Upper lobe of left lung (tissue), 6 donors: ENCODE measurements around the gene CT83. TPM values are rescaled to one million over a fixed set of nuclear protein-coding genes. Genes with fewer than 3 reads are reported as not detected.

Experiments
- ATAC-seq, 2 donors: fragments of 200-7000 bp; cut with Tn5 transposase; one replicate each; pipeline ENCODE4 v1.9.1; 2022; ENCODE audit warnings: mild to moderate bottlenecking in 2 of 2, moderate library complexity in 2 of 2; ENCODE audit not compliant: low FRiP score in 2 of 2
- DNase-seq, 2 donors: peaks; one replicate each; pipeline ENCODE4 v3.0.0-alpha.2; 2019 to 2020
- H3K27ac ChIP-seq, 4 donors: fragments of 200-600 bp; sonication (generic); one replicate each; pipeline ENCODE4 v1.5.1; 2016 to 2019
- H3K27me3 ChIP-seq, 4 donors: fragments of 200-600 bp; sonication (generic); one replicate each; pipeline ENCODE4 v1.5.1; 2017 to 2019
- H3K36me3 ChIP-seq, 4 donors: fragments of 200-600 bp; sonication (generic); one replicate each; pipeline ENCODE4 v1.5.1; 2016 to 2019
- H3K4me1 ChIP-seq, 4 donors: fragments of 200-600 bp; sonication (generic); one replicate each; pipeline ENCODE4 v1.5.1; 2018 to 2019
- H3K4me3 ChIP-seq, 4 donors: fragments of 200-600 bp; sonication (generic); one replicate each; pipeline ENCODE4 v1.5.1; 2017 to 2019; ENCODE audit warnings: mild to moderate bottlenecking in 2 of 4, moderate library complexity in 1 of 4
- H3K9me3 ChIP-seq, 4 donors: fragments of 200-600 bp; sonication (generic); one replicate each; pipeline ENCODE4 v1.5.1; 2018 to 2019
- CTCF ChIP-seq, 6 experiments: fragments of 450-650 bp in 4 of 6; fragments of 200-600 bp in 2 of 6; sonication (generic) in 2 of 6; IDR thresholded peaks; one replicate each; pipeline ENCODE4 v1.5.1; 2016 to 2019; ENCODE audit warnings: antibody characterized with exemption in 6 of 6
- EP300 ChIP-seq, 4 donors: sonication (generic); formaldehyde crosslinking; IDR thresholded peaks; one replicate each; pipeline ENCODE4 v1.5.1; 2017; ENCODE audit warnings: antibody characterized with exemption in 4 of 4, control low read depth in 2 of 4
- POLR2A ChIP-seq, 4 donors: fragments of 450-650 bp; IDR thresholded peaks; one replicate each; pipeline ENCODE4 v1.5.1; 2016 to 2017; ENCODE audit warnings: antibody characterized with exemption in 4 of 4, mild to moderate bottlenecking in 2 of 4
- POLR2AphosphoS5 ChIP-seq, 2 donors: sonication (generic); formaldehyde crosslinking; IDR thresholded peaks; one replicate each; pipeline ENCODE4 v1.5.1; 2017; ENCODE audit warnings: antibody characterized with exemption in 2 of 2
- WGBS, 2 donors: methylation state at CpG; one replicate each; pipeline ENCODE4 v1.1.5; 2017 to 2018; 5-methylcytosine and 5-hydroxymethylcytosine counted together
- total RNA-seq, 6 donors: library from RNA; depleted of rRNA in 4 of 6; stranded (reverse); fragments of >200 nt in 4 of 6; gene quantifications; one replicate each; pipeline versions ENCODE4 v1.1.0 to v1.2.1, GENCODE V29; 2016 to 2021
- donor health status: DM: no; HTN: no; CAD: no; lungs with moderate emphysema.
- donor health status: DM: no; HTN: yes; CAD: no; lungs with severe emphysema.

The CT83 gene
- total RNA-seq, 6 donors from 2014 or later: not detected

GRCh38 chrX:116449156-116449555 is 13.6 kb downstream of the CT83 start:
- no peak for ATAC-seq
- Histone ChIP-seq H3K27ac (no peak overlapping the region), H3K4me3 (no peak overlapping the region), H3K36me3 (no peaks in the 10 kb centered on the region), H3K27me3 (no peaks in the 10 kb centered on the region), H3K4me1 (no peaks in the 10 kb centered on the region), H3K9me3 (no peaks in the 10 kb centered on the region)
- WGBS, 2 donors: 60 to 70% methylated on average over 2 of the region's 2 CpGs
- no peak for DNase-seq
- TF ChIP-seq CTCF (IDR thresholded peaks at IDR 0.05): no peak
- TF ChIP-seq POLR2A (IDR thresholded peaks at IDR 0.05): no peak
- no peak for TF ChIP-seq POLR2AphosphoS5 (IDR thresholded peaks at IDR 0.05)
- no peak for TF ChIP-seq EP300 (IDR thresholded peaks at IDR 0.05)

- Histone ChIP-seq H3K27ac (peak within 1 kb of the TSS in 2 of 4 donors; percentile 64), H3K4me3 (peak within 1 kb of the TSS in 3 of 4 donors; percentile 17 to 38 (median 36)), H3K4me1 (no peaks in the 10 kb centered on the region), H3K36me3 (no peaks in the 10 kb centered on the region), H3K9me3 (no peaks in the 10 kb centered on the region), H3K27me3 (no peaks in the 10 kb centered on the region)
- ATAC-seq (peak; percentile 31 to 91), DNase-seq (peak in 1 of 2 donors; percentile 66)
- WGBS, 2 donors: 42 to 74% methylated on average over 5 to 9 of the region's 9 CpGs
- peak in 2 of 4 donors; percentile 17 to 75 for TF ChIP-seq POLR2A (IDR thresholded peaks at IDR 0.05)
- no peak for TF ChIP-seq CTCF (IDR thresholded peaks at IDR 0.05)
- peak in 1 of 4 donors; percentile 7 for TF ChIP-seq EP300 (IDR thresholded peaks at IDR 0.05)
- peak; percentile 24 to 83 for TF ChIP-seq POLR2AphosphoS5 (IDR thresholded peaks at IDR 0.05)
Measured at GRCh38 chrX:116436358-116436816, 26.4 kb downstream of the CT83 start, which contains the start of gene SLC6A14. Gene SLC6A14, plus strand, starts transcription at chrX:116436606. Its CDS starts 104 bp downstream, at chrX:116436710.

GRCh38 chrX:116435597-116435996 is 27.2 kb downstream of the CT83 start:
- DNase-seq (no peak), ATAC-seq (no peak)
- no peaks in the 10 kb centered on the region for H3K4me1 ChIP-seq
- peak overlapping the region in 1 of 4 donors; percentile 38 for H3K4me3 ChIP-seq
- H3K9me3 ChIP-seq: no peaks in the 10 kb centered on the region
- no peaks in the 10 kb centered on the region for H3K36me3 ChIP-seq
- no peaks in the 10 kb centered on the region for H3K27me3 ChIP-seq
- TF ChIP-seq EP300 (IDR thresholded peaks at IDR 0.05) (no peak), POLR2A (IDR thresholded peaks at IDR 0.05) (no peak), POLR2AphosphoS5 (IDR thresholded peaks at IDR 0.05) (no peak), CTCF (IDR thresholded peaks at IDR 0.05) (no peak)
- H3K27ac ChIP-seq: peak overlapping the region in 2 of 4 donors; percentile 64

- no peaks in the 10 kb centered on the region for H3K9me3 ChIP-seq
- no peaks in the 10 kb centered on the region for H3K36me3 ChIP-seq
- no peak for TF ChIP-seq POLR2AphosphoS5 (IDR thresholded peaks at IDR 0.05)
- no peak for TF ChIP-seq EP300 (IDR thresholded peaks at IDR 0.05)
- TF ChIP-seq CTCF (IDR thresholded peaks at IDR 0.05): no peak
- TF ChIP-seq POLR2A (IDR thresholded peaks at IDR 0.05): no peak
- H3K4me1 ChIP-seq: no peaks in the 10 kb centered on the region
- no peak for DNase-seq
- no peak for ATAC-seq
- H3K27me3 ChIP-seq: no peaks in the 10 kb centered on the region
- 86 to 90% methylated on average over 3 of the region's 3 CpGs for WGBS, 2 donors
- H3K4me3 ChIP-seq: no peak overlapping the region
- no peak overlapping the region for H3K27ac ChIP-seq
Measured at GRCh38 chrX:116427978-116428377, 34.8 kb downstream of the CT83 start.

- TF ChIP-seq EP300 (IDR thresholded peaks at IDR 0.05): no peak
- TF ChIP-seq POLR2A (IDR thresholded peaks at IDR 0.05): no peak
- no peak for TF ChIP-seq CTCF (IDR thresholded peaks at IDR 0.05)
- TF ChIP-seq POLR2AphosphoS5 (IDR thresholded peaks at IDR 0.05): no peak
- H3K36me3 ChIP-seq: no peaks in the 10 kb centered on the region
- no peaks in the 10 kb centered on the region for H3K27me3 ChIP-seq
- 47 to 56% methylated on average over 4 of the region's 4 CpGs for WGBS, 2 donors
- no peak for ATAC-seq
- no peaks in the 10 kb centered on the region for H3K9me3 ChIP-seq
- H3K4me1 ChIP-seq: no peaks in the 10 kb centered on the region
- no peak for DNase-seq
- H3K27ac ChIP-seq: no peak overlapping the region
- no peak overlapping the region for H3K4me3 ChIP-seq
Measured at GRCh38 chrX:116417968-116418367, 44.8 kb downstream of the CT83 start.
